ENCODE measurements around the gene SCAMP3. TPM values are rescaled to one million over a fixed set of nuclear protein-coding genes. Genes with fewer than 3 reads are reported as not detected.
"Not testable (repeated sequence)": the region's sequence is repeated elsewhere in the genome, so short reads cannot be mapped to it uniquely, and the experiment has no call there.

SCAMP3 gene
- total RNA-seq, 2 donors from 2014 or later, result 36.8 to 38.9 TPM

DNA sequence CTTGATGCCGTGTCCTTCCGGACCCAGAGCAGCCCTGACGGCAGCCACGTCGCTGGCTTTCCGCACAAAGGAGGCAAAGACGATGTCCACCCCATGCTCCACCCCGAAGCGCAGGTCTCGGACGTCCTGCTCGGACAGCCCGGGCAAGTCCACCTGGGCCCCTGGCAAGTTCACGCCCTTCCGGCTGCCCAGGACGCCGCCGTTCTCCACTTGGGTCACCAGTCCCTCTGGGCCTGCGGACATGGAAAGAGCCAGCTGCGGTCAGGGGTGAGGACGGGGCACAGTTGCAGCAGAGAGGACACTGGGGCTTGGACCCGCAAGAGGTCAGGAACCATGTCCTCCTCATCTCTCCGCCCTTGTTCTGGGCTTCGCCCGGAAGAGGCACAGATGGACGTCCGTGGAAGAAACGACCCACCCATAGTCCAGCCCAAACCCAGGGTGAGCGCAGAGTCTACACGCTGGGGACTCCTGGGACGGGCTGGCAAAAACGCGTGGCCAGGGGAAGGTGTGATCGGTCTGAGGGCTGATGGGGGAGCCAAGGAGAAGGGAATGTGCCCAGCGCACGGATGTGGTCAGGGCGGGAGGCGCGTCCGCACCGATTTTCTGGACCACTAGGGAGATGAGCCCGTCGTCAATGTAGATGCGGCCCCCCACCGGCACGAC, 32.5 kb upstream of the SCAMP3 start:
- WGBS, 2 donors, result 24 to 46% methylated on average over 19 to 46 of the region's 46 CpGs
- Histone ChIP-seq H3K36me3 (replicated peaks in 1 of 2; ENCODE audit: insufficient read depth in 1 of 2, low read depth in 2 of 2) (no peaks in the 10 kb centered on the region), H3K27ac (no peak overlapping the region), H3K9me3 (no peaks in the 10 kb centered on the region), H3K27me3 (peaks cover 0 to 8% of the 10 kb centered on the region in 2 donors), H3K4me1 (peaks cover 10% of the 10 kb centered on the region), H3K4me3 (no peak overlapping the region)
- no peak for TF ChIP-seq POLR2A (IDR thresholded peaks at IDR 0.05)
- TF ChIP-seq, protein P1, sequence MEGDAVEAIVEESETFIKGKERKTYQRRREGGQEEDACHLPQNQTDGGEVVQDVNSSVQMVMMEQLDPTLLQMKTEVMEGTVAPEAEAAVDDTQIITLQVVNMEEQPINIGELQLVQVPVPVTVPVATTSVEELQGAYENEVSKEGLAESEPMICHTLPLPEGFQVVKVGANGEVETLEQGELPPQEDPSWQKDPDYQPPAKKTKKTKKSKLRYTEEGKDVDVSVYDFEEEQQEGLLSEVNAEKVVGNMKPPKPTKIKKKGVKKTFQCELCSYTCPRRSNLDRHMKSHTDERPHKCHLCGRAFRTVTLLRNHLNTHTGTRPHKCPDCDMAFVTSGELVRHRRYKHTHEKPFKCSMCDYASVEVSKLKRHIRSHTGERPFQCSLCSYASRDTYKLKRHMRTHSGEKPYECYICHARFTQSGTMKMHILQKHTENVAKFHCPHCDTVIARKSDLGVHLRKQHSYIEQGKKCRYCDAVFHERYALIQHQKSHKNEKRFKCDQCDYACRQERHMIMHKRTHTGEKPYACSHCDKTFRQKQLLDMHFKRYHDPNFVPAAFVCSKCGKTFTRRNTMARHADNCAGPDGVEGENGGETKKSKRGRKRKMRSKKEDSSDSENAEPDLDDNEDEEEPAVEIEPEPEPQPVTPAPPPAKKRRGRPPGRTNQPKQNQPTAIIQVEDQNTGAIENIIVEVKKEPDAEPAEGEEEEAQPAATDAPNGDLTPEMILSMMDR (IDR thresholded peaks at IDR 0.05), result no peak
- DNase-seq, result no peak
- no peak for ATAC-seq
- intact Hi-C loops (cut with DNase I), result no loop called here

DNA sequence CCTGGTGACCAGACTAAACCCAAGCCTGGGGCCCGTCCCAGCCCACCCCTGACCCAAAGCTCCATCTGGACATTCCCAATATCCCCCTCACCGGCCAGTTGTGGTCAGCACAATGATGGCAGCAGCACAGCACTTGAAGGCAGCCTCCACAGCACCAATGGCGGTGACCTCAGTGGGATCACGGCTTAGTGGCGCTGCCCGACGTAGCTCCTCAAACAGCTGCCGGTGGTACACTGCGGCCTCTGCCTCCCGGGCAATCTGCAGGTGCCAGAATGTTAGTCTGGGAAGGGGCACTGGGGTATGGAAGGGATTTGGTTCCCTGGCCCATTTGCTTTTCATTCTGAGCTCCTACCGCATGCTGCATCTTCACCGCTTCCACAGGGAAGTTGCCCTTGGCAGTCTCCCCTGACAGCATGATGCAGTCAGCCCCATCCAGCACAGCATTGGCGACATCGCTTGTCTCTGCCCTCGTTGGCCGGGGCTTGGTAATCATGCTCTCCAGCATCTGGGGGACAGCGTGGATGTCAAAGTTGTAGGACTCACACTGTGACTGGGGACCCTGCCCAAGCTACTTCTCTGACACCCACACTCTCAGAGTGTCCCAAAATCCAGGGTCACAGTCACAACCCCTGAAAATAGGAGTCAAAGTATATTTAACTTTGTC, 31.1 kb upstream of the SCAMP3 start:
- peaks cover 10% of the 10 kb centered on the region for H3K4me1 ChIP-seq
- DNase-seq, result no peak
- H3K27me3 ChIP-seq, result peaks cover 0 to 8% of the 10 kb centered on the region in 2 donors
- intact Hi-C loops (cut with DNase I), result no loop called here
- H3K36me3 ChIP-seq (replicated peaks in 1 of 2; ENCODE audit: insufficient read depth in 1 of 2, low read depth in 2 of 2), result no peaks in the 10 kb centered on the region
- 76 to 79% methylated on average over 7 to 17 of the region's 17 CpGs for WGBS, 2 donors
- TF ChIP-seq, protein P1 (IDR thresholded peaks at IDR 0.05), result no peak
- TF ChIP-seq POLR2A (IDR thresholded peaks at IDR 0.05), result no peak
- no peak overlapping the region for H3K27ac ChIP-seq
- no peaks in the 10 kb centered on the region for H3K9me3 ChIP-seq
- H3K4me3 ChIP-seq, result no peak overlapping the region
- ATAC-seq, result no peak

DNA sequence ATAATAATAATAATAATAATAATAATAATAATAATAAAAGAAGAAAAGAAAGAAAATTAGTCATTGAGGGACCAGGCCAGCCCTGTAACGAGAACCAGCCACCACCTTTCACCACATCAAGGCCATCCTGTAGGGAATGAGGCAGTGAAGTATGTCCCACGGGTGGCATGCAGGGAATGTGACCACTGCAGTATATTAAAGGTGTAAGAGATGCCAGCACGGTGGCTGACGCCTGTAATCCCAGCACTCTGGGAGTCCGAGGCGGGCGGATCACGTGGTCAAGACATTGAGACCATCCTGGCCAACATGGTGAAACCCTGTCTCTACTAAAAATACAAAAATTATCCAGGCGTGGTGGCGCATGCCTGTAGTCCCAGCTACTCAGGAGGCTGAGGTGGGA, 28.8 kb upstream of the SCAMP3 start:
- WGBS, 2 donors, result 73 to 77% methylated on average over 10 of the region's 10 CpGs
- H3K4me1 ChIP-seq, result peaks cover 10% of the 10 kb centered on the region
- H3K9me3 ChIP-seq, result not testable (repeated sequence)

DNA sequence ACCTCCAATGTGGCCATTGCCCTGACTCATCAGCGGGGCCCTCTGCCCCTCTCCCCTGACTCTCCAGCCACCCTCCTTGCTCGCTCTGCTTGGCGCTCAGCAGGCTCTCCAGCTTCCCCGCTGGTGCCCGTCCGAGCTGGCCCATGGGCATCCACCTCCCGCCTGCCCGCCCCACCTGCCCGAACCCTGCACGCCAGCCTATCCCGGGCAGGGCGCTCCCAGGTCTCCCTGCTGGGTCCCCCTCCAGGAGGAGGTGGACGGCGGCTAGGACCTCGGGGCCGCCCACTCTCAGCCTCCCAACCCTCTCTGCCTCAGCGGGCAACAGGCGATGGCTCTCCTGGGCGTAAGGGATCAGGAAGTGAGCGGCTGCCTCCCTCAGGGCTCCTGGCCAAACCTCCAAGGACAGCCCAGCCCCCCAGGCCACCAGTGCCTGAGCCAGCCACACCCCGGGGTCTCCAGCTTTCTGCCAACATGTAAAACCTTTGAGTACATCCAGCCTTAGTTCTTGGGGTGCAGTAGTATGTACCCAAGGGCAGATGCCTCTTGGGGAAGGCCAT, 25.9 kb upstream of the SCAMP3 start:
- Histone ChIP-seq H3K4me3 (no peak overlapping the region), H3K27ac (no peak overlapping the region), H3K36me3 (replicated peaks in 1 of 2; ENCODE audit: insufficient read depth in 1 of 2, low read depth in 2 of 2) (no peaks in the 10 kb centered on the region), H3K4me1 (no peaks in the 10 kb centered on the region), H3K27me3 (no peaks in the 10 kb centered on the region), H3K9me3 (no peaks in the 10 kb centered on the region)
- ATAC-seq (no peak), DNase-seq (no peak)
- WGBS, 2 donors, result 92 to 94% methylated on average over 17 to 20 of the region's 21 CpGs
- intact Hi-C loops (cut with DNase I), result no loop called here
- TF ChIP-seq, protein P1 (IDR thresholded peaks at IDR 0.05), result no peak
- no peak for TF ChIP-seq POLR2A (IDR thresholded peaks at IDR 0.05)

More for the DNA sequence above, 28.8 kb upstream of the SCAMP3 start:
- ATAC-seq; H3K27me3 ChIP-seq; H3K27ac ChIP-seq; H3K36me3 ChIP-seq (replicated peaks in 1 of 2; ENCODE audit: insufficient read depth in 1 of 2, low read depth in 2 of 2); H3K4me3 ChIP-seq; intact Hi-C loops (cut with DNase I); DNase-seq: not testable (repeated sequence)

DNA sequence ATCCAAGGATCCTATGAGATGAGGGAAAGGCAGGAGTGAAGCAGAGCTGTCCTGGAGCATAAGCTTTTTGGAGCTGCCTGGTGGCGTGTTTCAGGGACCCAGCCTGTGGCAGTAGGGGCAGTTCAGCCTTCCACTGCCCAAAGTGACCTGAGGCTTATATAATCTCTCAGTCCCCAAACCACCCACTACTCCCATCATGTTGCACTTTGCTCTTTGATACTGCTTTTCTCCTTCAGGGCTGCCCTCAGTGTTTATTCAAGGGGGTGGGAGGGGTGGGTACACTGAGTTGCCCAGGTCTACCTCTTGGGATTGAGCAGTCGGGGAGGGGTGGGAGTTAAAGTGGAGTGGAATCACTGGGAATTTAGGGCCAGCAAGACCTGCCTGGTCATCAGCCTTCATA, 24.4 kb upstream of the SCAMP3 start:
- Histone ChIP-seq H3K36me3 (replicated peaks in 1 of 2; ENCODE audit: insufficient read depth in 1 of 2, low read depth in 2 of 2) (no peaks in the 10 kb centered on the region), H3K4me1 (no peaks in the 10 kb centered on the region), H3K9me3 (no peaks in the 10 kb centered on the region), H3K27me3 (no peaks in the 10 kb centered on the region), H3K27ac (no peak overlapping the region), H3K4me3 (no peak overlapping the region)
- intact Hi-C loops (cut with DNase I), result no loop called here
- DNase-seq (no peak), ATAC-seq (no peak)
- TF ChIP-seq, protein P1 (IDR thresholded peaks at IDR 0.05), result no peak
- no peak for TF ChIP-seq POLR2A (IDR thresholded peaks at IDR 0.05)
- 84 to 88% methylated on average over 2 of the region's 2 CpGs for WGBS, 2 donors

All from body of pancreas (tissue), 4 donors.